Lower leg skin (tissue), 3 donors: ENCODE results near the gene TMEM141.
"Not testable (repeated sequence)": the region's sequence is repeated elsewhere in the genome, so short reads cannot be mapped to it uniquely, and the experiment has no call there.

Source experiments
- CTCF ChIP-seq, 3 donors: fragments of 450-650 bp; IDR thresholded peaks; one replicate each; pipeline ENCODE4 v1.5.1; 2016; ENCODE audit warnings: antibody characterized with exemption in 3 of 3, mild to moderate bottlenecking in 3 of 3, moderate library complexity in 2 of 3
- POLR2A ChIP-seq, 2 donors: fragments of 450-650 bp; IDR thresholded peaks; one replicate each; pipeline ENCODE4 v1.6.1; 2016 to 2017; ENCODE audit warnings: antibody characterized with exemption in 2 of 2, mild to moderate bottlenecking in 1 of 2, moderate library complexity in 1 of 2

- TF ChIP-seq CTCF, POLR2A (IDR thresholded peaks at IDR 0.05): not testable (repeated sequence)
Measured at GRCh38 chr9:136788644-136789522, 2.3 kb upstream of the TMEM141 start.
